Adrenal gland (tissue), 5 donors: ENCODE results near the gene HHIPL1.

Experiments
- POLR2A ChIP-seq, 2 donors: fragments of 450-650 bp; IDR thresholded peaks; one replicate each; pipeline ENCODE4 v1.6.1; 2017; ENCODE audit warnings: antibody characterized with exemption in 2 of 2, mild to moderate bottlenecking in 2 of 2, moderate library complexity in 1 of 2
- TF ChIP-seq, protein P1 (sequence below), 6 experiments: fragments of 450-650 bp in 4 of 6; fragments of 200-600 bp in 2 of 6; sonication (generic) in 1 of 6; IDR thresholded peaks; 1 replicate in 5 of 6; 2 replicates in 1 of 6; pipeline versions ENCODE4 v1.5.1 to v1.8.0; 2016 to 2021; ENCODE audit warnings: antibody characterized with exemption in 6 of 6, mild to moderate bottlenecking in 2 of 6, moderate library complexity in 1 of 6
- donor health status: DM: no; HTN: no; CAD: no.

- TF ChIP-seq, protein P1, sequence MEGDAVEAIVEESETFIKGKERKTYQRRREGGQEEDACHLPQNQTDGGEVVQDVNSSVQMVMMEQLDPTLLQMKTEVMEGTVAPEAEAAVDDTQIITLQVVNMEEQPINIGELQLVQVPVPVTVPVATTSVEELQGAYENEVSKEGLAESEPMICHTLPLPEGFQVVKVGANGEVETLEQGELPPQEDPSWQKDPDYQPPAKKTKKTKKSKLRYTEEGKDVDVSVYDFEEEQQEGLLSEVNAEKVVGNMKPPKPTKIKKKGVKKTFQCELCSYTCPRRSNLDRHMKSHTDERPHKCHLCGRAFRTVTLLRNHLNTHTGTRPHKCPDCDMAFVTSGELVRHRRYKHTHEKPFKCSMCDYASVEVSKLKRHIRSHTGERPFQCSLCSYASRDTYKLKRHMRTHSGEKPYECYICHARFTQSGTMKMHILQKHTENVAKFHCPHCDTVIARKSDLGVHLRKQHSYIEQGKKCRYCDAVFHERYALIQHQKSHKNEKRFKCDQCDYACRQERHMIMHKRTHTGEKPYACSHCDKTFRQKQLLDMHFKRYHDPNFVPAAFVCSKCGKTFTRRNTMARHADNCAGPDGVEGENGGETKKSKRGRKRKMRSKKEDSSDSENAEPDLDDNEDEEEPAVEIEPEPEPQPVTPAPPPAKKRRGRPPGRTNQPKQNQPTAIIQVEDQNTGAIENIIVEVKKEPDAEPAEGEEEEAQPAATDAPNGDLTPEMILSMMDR (IDR thresholded peaks at IDR 0.05): no peak
- no peak for TF ChIP-seq POLR2A (IDR thresholded peaks at IDR 0.05)
Observed at GRCh38 chr14:99701260-99701659, 56.3 kb downstream of the HHIPL1 start.
